Measurements from ENCODE around the gene DPP10.

The DPP10 gene

DNA sequence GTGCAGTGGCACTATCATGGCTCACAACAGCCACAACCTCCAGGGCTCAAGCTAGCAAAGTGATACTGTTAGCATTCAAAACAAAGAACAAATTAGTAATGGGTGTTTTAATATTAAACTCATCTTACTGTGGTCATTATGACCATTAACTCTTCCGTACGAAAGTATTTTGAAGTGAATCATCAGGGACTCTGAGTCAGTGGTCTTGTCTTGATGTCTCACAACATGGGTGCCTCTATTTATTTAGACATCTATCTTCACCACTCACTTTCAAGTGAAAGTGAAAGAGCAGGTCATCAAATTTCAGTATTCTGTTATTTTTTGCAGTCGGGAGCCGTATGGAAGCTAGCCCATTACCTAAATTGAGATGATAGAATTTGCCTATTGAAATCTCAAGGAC, 1118.2 kb downstream of the DPP10 start:
- DNase-seq (ENCODE audit: low read depth in 2 of 2): no peak

- DNase-seq (ENCODE audit: low read depth in 2 of 2): no peak
Measured at GRCh38 chr2:115568643-115569042, 1126.2 kb downstream of the DPP10 start.

GRCh38 chr2:115569547-115569946, 1127.1 kb downstream of the DPP10 start:
- DNase-seq (ENCODE audit: low read depth in 2 of 2): no peak

GRCh38 chr2:115572746-115573145, 1130.3 kb downstream of the DPP10 start:
- DNase-seq (ENCODE audit: low read depth in 2 of 2): no peak

- no peak for DNase-seq (ENCODE audit: low read depth in 2 of 2)
Measured at GRCh38 chr2:115573756-115574155, 1131.3 kb downstream of the DPP10 start.

DNA sequence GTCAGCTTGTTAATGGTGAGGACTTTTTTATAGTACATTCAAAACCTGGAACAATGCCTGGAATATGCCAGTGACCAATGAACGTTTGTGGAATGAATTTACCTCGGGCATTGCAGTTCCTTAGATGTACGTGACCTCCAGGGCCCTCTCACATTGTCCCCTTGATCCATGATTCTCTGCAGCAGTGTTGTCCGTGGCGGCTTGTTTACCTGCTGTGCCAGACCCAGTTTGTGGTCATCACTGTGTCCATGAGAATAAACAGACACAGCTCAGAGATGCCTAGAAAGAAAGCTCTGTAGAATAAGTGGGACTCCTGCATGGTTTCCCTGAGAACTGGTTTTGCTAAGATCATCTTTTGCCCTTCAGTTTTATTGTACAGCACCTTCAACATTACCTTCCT, 1132.2 kb downstream of the DPP10 start:
- no peak for DNase-seq (ENCODE audit: low read depth in 2 of 2)

DNA sequence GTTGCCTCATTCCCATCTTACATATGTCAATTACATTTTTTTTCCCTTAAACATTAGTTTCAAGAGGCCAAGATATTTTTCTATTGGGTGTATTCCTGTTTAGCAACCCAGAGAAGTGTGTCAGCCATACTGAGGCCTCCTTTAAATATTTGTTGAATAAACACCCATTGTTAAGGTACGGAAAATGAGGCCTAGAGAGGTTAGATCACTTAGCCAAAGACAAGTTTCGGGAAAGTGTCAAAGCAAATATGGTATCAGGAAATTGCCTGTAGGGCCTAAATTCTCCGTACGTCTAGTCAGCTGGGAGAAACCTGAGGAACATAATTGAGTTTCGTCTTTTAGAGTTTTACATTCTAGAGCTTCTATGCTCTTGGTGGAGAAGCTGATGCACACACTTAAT, 1138.3 kb downstream of the DPP10 start:
- no peak for DNase-seq (ENCODE audit: low read depth in 2 of 2)

DNA sequence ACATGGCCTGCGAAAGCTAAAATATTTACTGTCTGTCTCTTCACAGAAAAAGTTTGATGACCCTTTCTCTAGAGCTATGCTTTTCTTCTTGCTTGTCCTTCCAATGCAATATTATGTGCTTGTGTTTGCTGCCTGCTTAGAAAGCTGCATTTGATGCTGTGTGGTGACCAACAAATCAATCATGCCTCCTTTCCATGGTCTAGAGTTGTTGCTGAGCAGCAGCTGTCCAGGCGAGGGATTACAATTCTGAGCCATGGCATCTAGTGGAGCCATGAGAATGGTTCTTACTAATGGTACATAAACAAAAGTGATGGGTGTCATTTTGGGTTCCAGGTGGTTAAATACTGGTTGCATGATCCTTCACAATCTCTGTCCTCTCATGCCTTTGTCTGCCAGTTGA, 1142.1 kb downstream of the DPP10 start:
- no peak for DNase-seq (ENCODE audit: low read depth in 2 of 2)

GRCh38 chr2:115596659-115597375, 1154.4 kb downstream of the DPP10 start:
- no peak for DNase-seq (ENCODE audit: low read depth in 2 of 2)

- DNase-seq (ENCODE audit: low read depth in 2 of 2): no peak
Measured at GRCh38 chr2:115603285-115603684, 1160.8 kb downstream of the DPP10 start.

DNA sequence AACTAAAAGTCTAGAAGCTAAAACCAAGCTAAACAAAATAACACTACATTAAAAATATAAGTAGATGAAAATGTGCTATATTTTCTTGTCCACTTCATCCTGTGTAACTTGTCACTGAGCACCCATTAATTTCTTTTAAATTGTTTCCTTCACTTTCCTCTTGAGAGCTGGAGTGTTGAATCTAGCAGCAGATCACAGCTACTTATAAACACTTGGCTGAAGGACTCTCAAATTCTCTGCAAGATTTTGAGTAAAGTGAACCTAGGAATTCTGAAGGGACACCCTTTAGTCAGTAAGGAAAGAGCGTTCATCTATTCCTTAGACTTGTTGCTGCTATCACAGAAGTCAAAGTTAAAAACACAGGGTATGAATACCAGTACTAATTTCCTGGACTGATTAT, 1163.9 kb downstream of the DPP10 start:
- DNase-seq (ENCODE audit: low read depth in 2 of 2): no peak

DNA sequence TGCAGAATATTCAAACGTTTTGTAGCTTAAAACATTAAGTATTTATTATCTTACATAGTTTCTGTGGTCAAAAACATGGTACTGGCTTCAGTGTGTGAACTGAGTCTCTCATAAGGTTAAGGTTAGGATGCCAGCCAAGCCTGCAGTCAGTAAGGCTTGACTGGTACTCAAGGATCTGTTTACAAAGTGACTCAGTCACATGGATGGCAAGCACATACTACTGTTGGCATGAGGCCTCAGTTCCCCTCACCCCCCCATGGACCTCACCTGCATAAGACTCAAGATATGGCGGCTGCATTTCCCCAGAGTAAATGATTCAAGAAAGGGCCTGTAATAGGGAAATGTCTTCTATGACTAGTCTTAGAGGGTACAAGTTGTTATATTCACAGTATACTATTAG, 1167.5 kb downstream of the DPP10 start:
- no peak for DNase-seq (ENCODE audit: low read depth in 2 of 2)

- DNase-seq (ENCODE audit: low read depth in 2 of 2): no peak
Measured at GRCh38 chr2:115610888-115611287, 1168.4 kb downstream of the DPP10 start.

DNA sequence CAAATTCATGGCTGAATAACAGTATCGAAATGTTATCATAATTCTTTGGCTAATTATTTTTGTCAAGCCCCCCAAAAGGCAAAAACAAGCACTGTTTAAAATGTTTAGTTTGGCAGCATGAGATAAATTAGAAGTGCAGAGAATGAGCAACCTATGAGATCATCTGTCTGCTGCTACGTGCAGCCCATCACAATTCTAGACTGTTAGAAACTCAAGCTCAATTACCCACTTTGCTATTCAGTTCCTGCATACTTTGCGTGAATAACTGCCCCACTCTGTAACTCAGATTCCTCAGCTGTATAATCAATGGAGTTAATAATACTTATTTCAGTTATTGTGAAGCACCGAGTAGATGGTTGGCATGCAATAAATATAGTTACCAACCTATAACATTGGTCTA, 1181.9 kb downstream of the DPP10 start:
- DNase-seq (ENCODE audit: low read depth in 2 of 2): no peak

DNA sequence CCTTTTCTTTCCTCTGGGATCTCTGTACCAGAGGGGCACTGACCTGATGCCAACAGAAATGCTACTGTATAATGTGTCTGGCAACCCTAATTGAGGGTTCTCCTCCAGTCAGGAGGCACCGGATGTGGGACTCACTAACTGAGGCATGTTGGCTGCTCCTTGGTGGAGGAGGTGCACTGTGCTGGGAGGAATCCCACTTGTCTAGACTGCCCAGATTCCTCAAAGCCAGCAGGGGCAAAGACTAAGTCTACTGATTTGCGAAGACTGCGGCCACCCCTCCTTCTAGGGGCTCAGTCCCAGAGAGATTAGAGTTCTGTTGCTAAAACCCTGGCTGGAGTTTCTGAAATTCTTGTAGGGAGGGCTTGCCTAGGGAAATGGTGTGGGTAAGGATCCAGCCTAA, 1192.1 kb downstream of the DPP10 start:
- no peak for DNase-seq (ENCODE audit: low read depth in 2 of 2)

- no peak for DNase-seq (ENCODE audit: low read depth in 2 of 2)
Measured at GRCh38 chr2:115635430-115635829, 1193.0 kb downstream of the DPP10 start.

GRCh38 chr2:115649731-115650130, 1207.3 kb downstream of the DPP10 start:
- DNase-seq (ENCODE audit: low read depth in 2 of 2): no peak

DNA sequence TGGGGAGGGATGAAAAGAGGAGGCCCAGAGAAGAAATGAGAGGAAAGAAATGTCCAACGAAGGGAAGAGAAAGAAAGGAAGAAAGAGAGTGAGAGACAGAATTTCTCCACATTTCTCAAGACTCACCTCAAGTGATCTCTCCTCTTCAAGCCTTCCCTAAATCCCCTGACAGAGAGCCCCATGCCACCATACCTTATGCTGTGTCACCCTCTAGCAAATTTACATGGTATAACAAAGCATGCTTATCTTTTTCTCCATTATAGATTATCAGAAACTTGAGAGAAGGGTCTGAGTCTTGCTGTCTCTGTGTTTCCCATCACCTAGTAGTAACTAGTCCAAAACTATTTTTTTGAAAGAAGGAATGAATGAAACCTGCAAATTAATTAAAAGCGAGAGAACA, 1208.4 kb downstream of the DPP10 start:
- DNase-seq (ENCODE audit: low read depth in 2 of 2): no peak

DNA sequence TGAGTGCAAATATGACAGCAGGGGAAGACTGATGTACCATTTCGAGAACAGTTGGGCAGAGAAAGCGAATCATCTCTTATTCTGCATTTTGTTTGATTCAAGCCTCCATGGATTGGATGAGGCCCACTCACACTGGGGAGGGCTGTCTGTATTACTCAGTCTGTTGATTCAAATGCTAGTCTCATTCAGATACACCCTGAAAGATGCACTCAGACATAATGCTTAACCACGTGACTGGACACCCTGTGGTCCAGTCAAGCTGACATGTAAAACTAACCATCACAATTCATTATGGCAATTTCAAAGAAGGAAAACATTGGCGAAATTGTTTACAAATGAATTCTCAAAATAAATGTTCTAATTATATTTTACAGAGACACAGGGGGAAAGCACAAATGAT, 1210.2 kb downstream of the DPP10 start:
- no peak for DNase-seq (ENCODE audit: low read depth in 2 of 2)

DNA sequence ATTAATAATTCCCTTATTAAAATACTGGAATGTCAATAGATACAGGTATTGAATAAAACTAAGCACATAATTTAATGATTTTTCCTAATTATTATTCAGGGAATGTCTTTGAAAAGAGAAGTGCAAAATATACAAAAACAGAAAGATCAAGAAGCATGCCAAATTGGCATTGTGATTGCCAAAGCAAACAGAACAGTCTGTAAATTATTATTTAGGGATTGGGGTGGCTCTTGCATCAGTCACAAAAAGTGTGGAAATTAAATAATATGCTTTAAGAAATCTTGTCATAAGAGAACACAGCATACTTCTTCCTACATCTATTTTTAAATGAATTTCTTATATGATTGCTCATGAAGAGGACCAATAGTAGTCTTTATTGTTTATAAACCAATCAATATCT, 1211.9 kb downstream of the DPP10 start:
- DNase-seq (ENCODE audit: low read depth in 2 of 2): no peak

DNA sequence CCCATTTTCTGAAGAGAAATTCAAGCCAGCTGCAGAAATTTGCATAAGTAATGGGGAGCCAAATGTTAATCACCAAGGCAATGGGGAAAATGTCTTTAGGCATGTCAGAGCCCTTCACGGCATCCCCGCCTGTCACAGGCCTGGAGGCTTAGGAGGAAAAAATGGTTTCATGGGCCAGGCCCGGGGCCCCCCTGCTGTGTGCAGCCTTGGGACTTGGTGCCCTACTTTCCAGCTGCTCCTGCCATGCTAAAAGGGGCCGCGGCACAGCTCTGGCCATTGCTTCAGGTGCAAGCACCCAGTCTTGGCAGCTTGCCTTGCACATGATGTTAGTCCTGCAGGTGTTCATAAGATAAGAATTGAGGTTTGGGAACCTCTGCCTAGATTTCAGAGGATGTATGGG, 1235.7 kb downstream of the DPP10 start:
- no peak for DNase-seq (ENCODE audit: low read depth in 2 of 2)

GRCh38 chr2:115684345-115684744, 1241.9 kb downstream of the DPP10 start:
- no peak for DNase-seq (ENCODE audit: low read depth in 2 of 2)

GRCh38 chr2:115691409-115691808, 1249.0 kb downstream of the DPP10 start:
- no peak for DNase-seq (ENCODE audit: low read depth in 2 of 2)

DNA sequence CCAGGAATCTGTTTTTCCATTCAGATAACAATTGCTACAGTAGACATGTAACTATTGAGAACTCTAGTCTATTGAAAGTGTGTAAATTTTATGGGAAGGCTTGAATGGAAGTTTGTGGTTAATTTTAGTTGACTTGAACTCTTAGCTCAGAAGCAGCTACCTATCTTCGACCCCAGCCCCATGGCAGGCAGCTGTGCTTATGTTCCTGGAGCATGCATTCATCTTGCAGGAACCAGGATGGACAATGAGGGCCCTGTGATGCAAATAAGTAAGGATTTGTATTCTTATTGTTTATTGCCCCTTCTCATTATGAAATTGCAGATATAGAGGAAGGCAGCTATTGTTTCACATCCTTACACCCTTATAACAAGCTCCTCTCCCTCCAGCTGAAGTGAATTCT, 1252.2 kb downstream of the DPP10 start:
- DNase-seq (ENCODE audit: low read depth in 2 of 2): no peak
